Erythroblast (primary cell): ENCODE results near the gene TPRG1L.

Experiments used
- GATA1 ChIP-seq: IDR thresholded peaks from 2 replicates; pipeline ENCODE4 v1.6.1; 2011; ENCODE audit warnings: low read depth, mild to moderate bottlenecking, control low read depth, low read length, moderate library complexity
- POLR2A ChIP-seq: IDR thresholded peaks from 2 replicates; pipeline ENCODE4 v1.6.1; 2011; ENCODE audit warnings: mild to moderate bottlenecking, low read length

GRCh38 chr1:3616861-3617260 is 8.0 kb upstream of the TPRG1L start:
- TF ChIP-seq POLR2A: no peak
- no peak for TF ChIP-seq GATA1
